GM12891 (cell line): ENCODE data around the gene PTCD1.

Experiments used
- DNase-seq: peaks from one replicate; pipeline ENCODE4 v3.0.0; 2011; ENCODE audit warnings: low spot score; ENCODE audit not compliant: insufficient read length
- FAIRE-seq: peaks from 2 replicates; lab custom pipeline; 2011; peaks lifted over from hg19 to GRCh38; lab: Jason Lieb, UNC
- PAX5 ChIP-seq: IDR thresholded peaks from 2 replicates; pipeline ENCODE4 v1.6.1; 2011; ENCODE audit warnings: low read length, moderate library complexity, mild to moderate bottlenecking; ENCODE audit not compliant: insufficient read depth, severe bottlenecking
- POLR2A ChIP-seq: IDR thresholded peaks from 2 replicates; pipeline ENCODE4 v1.6.1; 2011; ENCODE audit warnings: low read depth, low read length, control low read depth
- POLR2AphosphoS5 ChIP-seq: IDR thresholded peaks from 2 replicates; pipeline ENCODE4 v1.6.1; 2011; ENCODE audit warnings: low read depth, low read length, control low read depth
- POU2F2 ChIP-seq: IDR thresholded peaks from 2 replicates; pipeline ENCODE4 v1.6.1; 2011; ENCODE audit warnings: low read depth, mild to moderate bottlenecking, control low read depth, low read length, moderate library complexity
- SPI1 ChIP-seq: IDR thresholded peaks from 2 replicates; pipeline ENCODE4 v1.6.1; 2011; ENCODE audit warnings: low read depth, low read length, control low read depth
- TAF1 ChIP-seq: IDR thresholded peaks from 2 replicates; pipeline ENCODE4 v1.6.1; 2011; ENCODE audit warnings: low read depth, low read length, control low read depth

Gene PTCD1

DNA sequence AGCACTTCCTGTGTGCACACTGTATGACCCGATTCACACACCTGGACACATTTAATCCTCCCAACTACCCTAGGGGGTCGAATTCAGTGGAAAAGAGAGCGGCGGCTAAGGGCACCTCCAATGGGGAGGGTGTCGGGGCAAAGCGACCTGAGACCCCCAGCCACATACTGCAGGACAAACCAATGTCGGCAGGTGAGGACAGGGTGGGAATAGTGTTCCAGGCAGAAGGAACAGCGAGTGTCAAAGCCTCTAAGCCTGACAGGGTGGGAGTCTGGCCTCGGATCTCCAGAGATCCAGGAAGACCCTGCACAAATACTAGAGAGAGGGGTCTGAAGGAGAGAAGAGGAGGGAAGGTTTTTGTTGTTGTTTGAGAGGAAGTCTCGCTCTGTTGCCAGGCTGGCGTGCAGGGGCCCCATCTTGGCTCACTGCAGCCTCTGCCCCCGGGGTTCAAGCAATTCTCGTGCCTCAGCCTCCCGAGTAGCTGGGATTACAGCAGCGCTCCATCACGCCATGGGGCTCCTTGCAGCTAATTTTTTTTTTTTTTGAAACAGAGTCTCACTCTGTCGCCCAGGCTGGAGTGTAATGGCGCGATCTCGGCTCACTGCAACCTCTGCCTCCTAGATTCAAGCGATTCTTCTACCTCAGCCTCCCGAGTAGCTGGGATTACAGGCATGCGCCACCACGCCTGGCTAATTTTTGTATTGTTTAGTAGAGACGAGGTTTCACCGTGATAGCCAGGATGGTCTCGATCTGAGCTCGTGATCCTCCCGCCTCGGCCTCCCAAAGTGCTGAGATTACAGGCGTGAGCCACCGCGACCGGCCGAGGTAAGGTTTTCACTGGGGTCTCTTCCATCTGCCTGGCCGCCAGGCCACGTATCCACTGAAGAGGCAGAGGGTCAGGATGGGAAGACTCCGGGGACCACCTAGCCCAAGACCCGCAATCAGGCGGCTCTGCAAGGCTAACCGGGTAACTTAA lies 65.2 kb downstream of the PTCD1 start:
- FAIRE-seq: no peak
- TF ChIP-seq SPI1 (no peak), POLR2A (no peak), POLR2AphosphoS5 (no peak), PAX5 (no peak), TAF1 (no peak), POU2F2 (no peak)
- DNase-seq: no peak

- TF ChIP-seq PAX5 (no peak), POLR2A (no peak), TAF1 (no peak), POLR2AphosphoS5 (no peak), POU2F2 (no peak), SPI1 (no peak)
- no peak for FAIRE-seq
- DNase-seq: no peak
These were observed 66.1 kb downstream of the PTCD1 start for GRCh38 chr7:99372275-99373090.

GRCh38 chr7:99371376-99371920 lies 67.2 kb downstream of the PTCD1 start:
- DNase-seq (no peak), FAIRE-seq (no peak)
- TF ChIP-seq POLR2AphosphoS5: no peak
- no peak for TF ChIP-seq SPI1
- TF ChIP-seq POLR2A: no peak
- TF ChIP-seq PAX5: no peak
- no peak for TF ChIP-seq POU2F2
- TF ChIP-seq TAF1: no peak

GRCh38 chr7:99369767-99370391 lies 68.7 kb downstream of the PTCD1 start:
- DNase-seq (no peak), FAIRE-seq (no peak)
- no peak for TF ChIP-seq POU2F2
- TF ChIP-seq PAX5: no peak
- TF ChIP-seq POLR2A: no peak
- TF ChIP-seq POLR2AphosphoS5: no peak
- TF ChIP-seq SPI1: no peak
- TF ChIP-seq TAF1: no peak

DNA sequence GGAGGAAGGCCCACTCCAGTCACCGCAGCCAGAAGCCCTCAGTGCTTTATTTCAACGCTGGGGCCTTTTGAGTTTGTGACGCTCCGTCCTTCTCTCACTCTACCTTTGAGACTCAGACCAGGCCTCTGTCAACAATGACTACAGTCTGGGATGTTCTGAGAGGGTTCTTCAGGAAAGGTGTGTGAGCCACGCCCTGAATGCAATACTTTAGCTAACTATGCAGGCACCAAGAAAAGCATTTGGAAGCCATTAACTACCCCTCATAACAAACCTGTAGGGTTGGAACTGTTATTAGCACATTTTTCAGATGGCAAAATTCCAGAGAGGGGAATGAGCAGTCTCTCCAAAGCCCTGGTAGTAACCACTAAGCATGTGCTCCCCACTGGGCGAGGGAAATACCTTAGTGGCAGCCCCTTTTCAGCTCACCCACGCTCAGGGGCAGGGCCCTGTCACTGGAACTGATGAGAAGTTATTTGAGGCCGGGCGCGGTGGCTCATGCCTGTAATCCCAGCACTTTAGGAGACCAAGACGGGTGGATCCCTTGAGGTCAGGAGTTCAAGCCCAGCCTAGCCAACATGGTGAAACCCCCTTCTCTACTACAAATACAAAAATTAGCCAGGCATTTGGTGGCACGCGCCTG lies 69.7 kb downstream of the PTCD1 start:
- FAIRE-seq (no peak), DNase-seq (no peak)
- no peak for TF ChIP-seq POLR2A
- TF ChIP-seq TAF1: no peak
- TF ChIP-seq POLR2AphosphoS5: no peak
- TF ChIP-seq PAX5: no peak
- TF ChIP-seq SPI1: no peak
